Neural cell (in vitro differentiated cells): ENCODE results near the gene TCP11L1. TPM values are rescaled to one million over a fixed set of nuclear protein-coding genes. Genes with fewer than 3 reads are reported as not detected.

Source experiments
- H2AFZ ChIP-seq: fragments of 200-600, 300-800 bp; sonication (generic), shearing (Covaris generic); 2 replicates; pipeline ENCODE4 v1.6.0; 2014; ENCODE audit warnings: low read depth, mild to moderate bottlenecking, antibody characterized with exemption, low read length, moderate library complexity
- H3F3A ChIP-seq: fragments of 200-600 bp; shearing (Covaris generic); 2 replicates; pipeline ENCODE4 v1.6.1; 2016; ENCODE audit warnings: mild to moderate bottlenecking, moderate library complexity, mixed read lengths, antibody characterized with exemption, low read length; ENCODE audit not compliant: insufficient read depth, poor library complexity, severe bottlenecking
- H3K27ac ChIP-seq: fragments of 200-600, 300-800 bp; sonication (generic), shearing (Covaris generic); 2 replicates; pipeline ENCODE4 v1.5.1; 2014; ENCODE audit warnings: mild to moderate bottlenecking, low read length, moderate library complexity
- H3K27me3 ChIP-seq: fragments of 300-800, 200-600 bp; sonication (generic), shearing (Covaris generic); 2 replicates; pipeline ENCODE4 v1.6.0; 2014; ENCODE audit warnings: mild to moderate bottlenecking, low read depth, low read length, moderate library complexity; ENCODE audit not compliant: insufficient read depth
- H3K36me3 ChIP-seq: fragments of 300-800, 200-600 bp; sonication (generic), shearing (Covaris generic); 2 replicates; pipeline ENCODE4 v1.5.1; 2014; ENCODE audit warnings: mild to moderate bottlenecking, antibody characterized with exemption, low read length, moderate library complexity; ENCODE audit not compliant: insufficient read depth
- H3K4me2 ChIP-seq: fragments of 300-800, 200-600 bp; sonication (generic), shearing (Covaris generic); 2 replicates; pipeline ENCODE4 v1.6.0; 2014; ENCODE audit warnings: mild to moderate bottlenecking, low read length
- H3K4me3 ChIP-seq: fragments of 300-800, 200-600 bp; sonication (generic), shearing (Covaris generic); 2 replicates; pipeline ENCODE4 v1.5.1; 2014; ENCODE audit warnings: mild to moderate bottlenecking, low read length, moderate library complexity
- H3K79me2 ChIP-seq: fragments of 200-600 bp; shearing (Covaris generic); replicated peaks from 2 replicates; pipeline ENCODE4 v1.6.0; 2014; ENCODE audit warnings: mild to moderate bottlenecking, low read length, moderate library complexity; ENCODE audit not compliant: insufficient read depth
- H3K9ac ChIP-seq: fragments of 300-800, 200-600 bp; sonication (generic), shearing (Covaris generic); 2 replicates; pipeline ENCODE4 v1.6.1; 2016; ENCODE audit warnings: mild to moderate bottlenecking, low read length, mixed read lengths
- H3K9me2 ChIP-seq: fragments of 200-600 bp; shearing (Covaris generic); 2 replicates; pipeline ENCODE4 v1.6.1; 2016; ENCODE audit warnings: mild to moderate bottlenecking, low read length, mixed read lengths; ENCODE audit not compliant: insufficient read depth
- H3K9me3 ChIP-seq: fragments of 200-600, 300-800 bp; sonication (generic), shearing (Covaris generic); 2 replicates; pipeline ENCODE4 v1.6.1; 2016; ENCODE audit warnings: mild to moderate bottlenecking, mixed run types, low read length, moderate library complexity, mixed read lengths
- H4K20me1 ChIP-seq: fragments of 200-600 bp; shearing (Covaris generic); 2 replicates; pipeline ENCODE4 v1.6.1; 2016; ENCODE audit warnings: mild to moderate bottlenecking, mixed run types; ENCODE audit not compliant: insufficient read depth
- EP300 ChIP-seq: fragments of 450-650 bp; conservative IDR thresholded peaks from 2 replicates; pipeline ENCODE4 v1.6.1; 2014; ENCODE audit warnings: antibody characterized with exemption, mild to moderate bottlenecking, moderate library complexity; ENCODE audit not compliant: poor library complexity, severe bottlenecking
- EZH2 ChIP-seq: fragments of 200-600, 300-800 bp; shearing (Covaris generic), sonication (generic); IDR thresholded peaks from 2 replicates; pipeline ENCODE4 v1.6.1; 2014; ENCODE audit warnings: antibody characterized with exemption, low read length, borderline replicate concordance, mild to moderate bottlenecking; ENCODE audit not compliant: insufficient read depth, poor library complexity, severe bottlenecking
- MXI1 ChIP-seq: fragments of 450-650 bp; conservative IDR thresholded peaks from 2 replicates; pipeline ENCODE4 v1.6.1; 2014; ENCODE audit warnings: antibody characterized with exemption, mild to moderate bottlenecking; ENCODE audit not compliant: poor library complexity, severe bottlenecking
- POLR2AphosphoS5 ChIP-seq: IDR thresholded peaks from 2 replicates; pipeline ENCODE4 v1.6.1; 2012
- RAD21 ChIP-seq: fragments of 450-650 bp; conservative IDR thresholded peaks from 2 replicates; pipeline ENCODE4 v1.6.1; 2014; ENCODE audit warnings: antibody characterized with exemption, mild to moderate bottlenecking, moderate library complexity
- SMC3 ChIP-seq: fragments of 450-650 bp; conservative IDR thresholded peaks from 2 replicates; pipeline ENCODE4 v1.6.1; 2014; ENCODE audit warnings: antibody characterized with exemption, mild to moderate bottlenecking, moderate library complexity; ENCODE audit not compliant: poor library complexity
- TAF1 ChIP-seq: IDR thresholded peaks from 2 replicates; pipeline ENCODE4 v1.6.1; 2012; ENCODE audit warnings: low read depth
- polyA plus RNA-seq: library from polyadenylated mRNA; depleted of rRNA; stranded (reverse); fragments of >200 nt; gene quantifications from 2 replicates; pipeline ENCODE4 v1.2.3, GENCODE V29; 2014
- TF ChIP-seq, protein P1 (sequence below): IDR thresholded peaks from 2 replicates; pipeline ENCODE4 v1.6.1; 2012; ENCODE audit warnings: borderline replicate concordance
- TF ChIP-seq, protein P2 (sequence below): fragments of 450-650 bp; IDR thresholded peaks from 2 replicates; pipeline ENCODE4 v1.5.1; 2014; ENCODE audit warnings: antibody characterized with exemption, mild to moderate bottlenecking, moderate library complexity; ENCODE audit not compliant: poor library complexity, severe bottlenecking

The TCP11L1 gene
- polyA plus RNA-seq, 1 donor from 2014 or later: 12.5 TPM

DNA sequence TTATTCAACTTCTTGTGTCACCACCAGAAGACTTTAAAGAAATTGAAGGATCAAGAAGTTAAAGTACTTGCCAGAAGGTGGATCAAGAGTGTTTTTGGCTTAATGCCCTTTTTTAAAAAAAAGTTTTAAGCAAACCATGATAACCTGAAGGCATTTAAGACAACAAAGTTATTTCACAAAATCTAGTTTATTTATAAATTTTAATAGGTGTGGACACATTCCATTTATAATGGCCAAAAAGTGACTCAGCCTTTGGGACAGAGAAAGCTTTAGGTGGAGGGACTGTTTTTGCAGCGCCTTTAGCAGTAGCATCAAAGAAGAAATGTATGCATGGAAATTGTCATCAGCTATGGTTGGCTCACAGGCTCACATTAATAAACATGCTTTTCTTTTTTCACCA, 17.9 kb downstream of the TCP11L1 start:
- Histone ChIP-seq H3K9me2 (no peaks in the 10 kb centered on the region), H3K36me3 (peaks cover 3% of the 10 kb centered on the region), H4K20me1 (no peaks in the 10 kb centered on the region), H3K27me3 (no peaks in the 10 kb centered on the region), H3K4me3 (no peak overlapping the region), H3K79me2 (no peaks in the 10 kb centered on the region), H2AFZ (no peak overlapping the region), H3F3A (no peaks in the 10 kb centered on the region), H3K4me2 (no peak overlapping the region), H3K27ac (no peak overlapping the region), H3K9ac (no peak overlapping the region), H3K9me3 (no peaks in the 10 kb centered on the region)
- no peak for TF ChIP-seq TAF1
- TF ChIP-seq, protein P1, sequence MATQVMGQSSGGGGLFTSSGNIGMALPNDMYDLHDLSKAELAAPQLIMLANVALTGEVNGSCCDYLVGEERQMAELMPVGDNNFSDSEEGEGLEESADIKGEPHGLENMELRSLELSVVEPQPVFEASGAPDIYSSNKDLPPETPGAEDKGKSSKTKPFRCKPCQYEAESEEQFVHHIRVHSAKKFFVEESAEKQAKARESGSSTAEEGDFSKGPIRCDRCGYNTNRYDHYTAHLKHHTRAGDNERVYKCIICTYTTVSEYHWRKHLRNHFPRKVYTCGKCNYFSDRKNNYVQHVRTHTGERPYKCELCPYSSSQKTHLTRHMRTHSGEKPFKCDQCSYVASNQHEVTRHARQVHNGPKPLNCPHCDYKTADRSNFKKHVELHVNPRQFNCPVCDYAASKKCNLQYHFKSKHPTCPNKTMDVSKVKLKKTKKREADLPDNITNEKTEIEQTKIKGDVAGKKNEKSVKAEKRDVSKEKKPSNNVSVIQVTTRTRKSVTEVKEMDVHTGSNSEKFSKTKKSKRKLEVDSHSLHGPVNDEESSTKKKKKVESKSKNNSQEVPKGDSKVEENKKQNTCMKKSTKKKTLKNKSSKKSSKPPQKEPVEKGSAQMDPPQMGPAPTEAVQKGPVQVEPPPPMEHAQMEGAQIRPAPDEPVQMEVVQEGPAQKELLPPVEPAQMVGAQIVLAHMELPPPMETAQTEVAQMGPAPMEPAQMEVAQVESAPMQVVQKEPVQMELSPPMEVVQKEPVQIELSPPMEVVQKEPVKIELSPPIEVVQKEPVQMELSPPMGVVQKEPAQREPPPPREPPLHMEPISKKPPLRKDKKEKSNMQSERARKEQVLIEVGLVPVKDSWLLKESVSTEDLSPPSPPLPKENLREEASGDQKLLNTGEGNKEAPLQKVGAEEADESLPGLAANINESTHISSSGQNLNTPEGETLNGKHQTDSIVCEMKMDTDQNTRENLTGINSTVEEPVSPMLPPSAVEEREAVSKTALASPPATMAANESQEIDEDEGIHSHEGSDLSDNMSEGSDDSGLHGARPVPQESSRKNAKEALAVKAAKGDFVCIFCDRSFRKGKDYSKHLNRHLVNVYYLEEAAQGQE: no peak
- TF ChIP-seq EP300: no peak
- no peak for TF ChIP-seq EZH2
- no peak for TF ChIP-seq SMC3
- TF ChIP-seq MXI1: no peak
- TF ChIP-seq, protein P2, sequence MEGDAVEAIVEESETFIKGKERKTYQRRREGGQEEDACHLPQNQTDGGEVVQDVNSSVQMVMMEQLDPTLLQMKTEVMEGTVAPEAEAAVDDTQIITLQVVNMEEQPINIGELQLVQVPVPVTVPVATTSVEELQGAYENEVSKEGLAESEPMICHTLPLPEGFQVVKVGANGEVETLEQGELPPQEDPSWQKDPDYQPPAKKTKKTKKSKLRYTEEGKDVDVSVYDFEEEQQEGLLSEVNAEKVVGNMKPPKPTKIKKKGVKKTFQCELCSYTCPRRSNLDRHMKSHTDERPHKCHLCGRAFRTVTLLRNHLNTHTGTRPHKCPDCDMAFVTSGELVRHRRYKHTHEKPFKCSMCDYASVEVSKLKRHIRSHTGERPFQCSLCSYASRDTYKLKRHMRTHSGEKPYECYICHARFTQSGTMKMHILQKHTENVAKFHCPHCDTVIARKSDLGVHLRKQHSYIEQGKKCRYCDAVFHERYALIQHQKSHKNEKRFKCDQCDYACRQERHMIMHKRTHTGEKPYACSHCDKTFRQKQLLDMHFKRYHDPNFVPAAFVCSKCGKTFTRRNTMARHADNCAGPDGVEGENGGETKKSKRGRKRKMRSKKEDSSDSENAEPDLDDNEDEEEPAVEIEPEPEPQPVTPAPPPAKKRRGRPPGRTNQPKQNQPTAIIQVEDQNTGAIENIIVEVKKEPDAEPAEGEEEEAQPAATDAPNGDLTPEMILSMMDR: no peak
- no peak for TF ChIP-seq POLR2AphosphoS5
- TF ChIP-seq RAD21: no peak

DNA sequence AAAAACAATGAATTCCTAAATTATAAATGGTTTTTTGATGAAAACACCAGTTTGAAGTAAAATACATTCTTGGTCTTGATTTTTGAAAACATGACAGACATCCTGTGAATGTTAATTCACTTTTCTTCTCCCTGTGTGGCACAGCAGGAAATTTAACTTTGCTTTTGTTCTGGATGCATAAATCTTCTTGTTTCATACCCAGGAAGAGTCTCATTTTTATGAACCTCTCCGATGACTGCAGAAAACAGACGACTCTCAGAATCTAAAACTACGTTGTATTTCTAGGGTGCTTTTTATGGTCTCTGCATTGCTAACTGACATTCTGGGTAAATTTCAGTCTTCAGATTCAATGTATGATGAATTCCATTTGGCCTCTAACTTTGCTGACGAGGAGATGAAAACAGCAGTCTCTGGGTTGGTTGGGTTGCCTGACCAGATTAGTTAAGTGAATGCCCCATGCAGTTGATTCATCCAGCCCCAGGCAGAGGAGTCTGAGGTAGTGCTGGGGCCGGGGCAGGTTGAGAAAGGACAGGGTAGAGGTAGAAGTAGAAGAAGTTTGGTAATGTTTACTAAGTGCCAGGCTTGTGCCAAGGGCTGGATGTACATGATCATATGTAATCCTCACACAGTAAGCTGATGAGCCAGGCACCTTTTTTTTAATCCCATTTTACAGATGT, 20.1 kb downstream of the TCP11L1 start:
- no peaks in the 10 kb centered on the region for H4K20me1 ChIP-seq
- H3K9me2 ChIP-seq: no peaks in the 10 kb centered on the region
- no peaks in the 10 kb centered on the region for H3K27me3 ChIP-seq
- no peak overlapping the region for H3K4me2 ChIP-seq
- peaks cover 3% of the 10 kb centered on the region for H3K36me3 ChIP-seq
- no peaks in the 10 kb centered on the region for H3K79me2 ChIP-seq
- no peak overlapping the region for H3K9ac ChIP-seq
- no peak overlapping the region for H2AFZ ChIP-seq
- H3F3A ChIP-seq: no peaks in the 10 kb centered on the region
- no peak overlapping the region for H3K27ac ChIP-seq
- TF ChIP-seq, protein P1: no peak
- TF ChIP-seq POLR2AphosphoS5 (no peak), TAF1 (no peak)
- no peaks in the 10 kb centered on the region for H3K9me3 ChIP-seq
- no peak overlapping the region for H3K4me3 ChIP-seq
